GM12878 (cell line): Measurements from ENCODE around the gene RBMX2. TPM values are rescaled to one million over a fixed set of nuclear protein-coding genes. Genes with fewer than 3 reads are reported as not detected.
"Not testable (repeated sequence)": the region's sequence is repeated elsewhere in the genome, so short reads cannot be mapped to it uniquely, and the experiment has no call there.

Experiments
- ATAC-seq: fragments of 200-7000 bp; cut with Tn5 transposase; 3 replicates; pipeline ENCODE4 v1.9.1; 2020; ENCODE audit warnings: mild to moderate bottlenecking, moderate library complexity
- BruUV-seq: library from RNA; stranded (reverse); fragments of 400-500 nt; replicated peaks from 2 replicates; lab custom pipeline; 2021; lab: Mats Ljungman, UMichigan
- CTCF ChIA-PET: fragments of 300-600 bp; sonication (Branson Sonifier 250); formaldehyde crosslinking; extraction: SDS; loops from one replicate; lab custom pipeline; 2021; ENCODE audit warnings: inconsistent platforms; lab: Yijun Ruan, JAX
- POLR2A ChIA-PET: fragments of 350-600 bp; formaldehyde crosslinking; extraction: SDS; loops from one replicate; lab custom pipeline; 2021; ENCODE audit warnings: inconsistent platforms; lab: Charles Lee
- RAD21 ChIA-PET: fragments of 300-600 bp; sonication (Branson Sonifier 250); formaldehyde crosslinking; loops from one replicate; lab custom pipeline; 2023; ENCODE audit warnings: antibody characterized with exemption; ENCODE audit not compliant: unreplicated experiment; lab: Charles Lee
- SMC1A ChIA-PET: fragments of 300-600 bp; sonication (Branson Sonifier 250); formaldehyde crosslinking; loops from one replicate; lab custom pipeline; 2023; ENCODE audit not compliant: unreplicated experiment, uncharacterized antibody; lab: Charles Lee
- DNase-seq: peaks from one replicate; pipeline ENCODE4 v3.0.0-alpha.2; 2011; ENCODE audit warnings: low read depth, low spot score
- FAIRE-seq: peaks from 3 replicates; lab custom pipeline; 2011; peaks lifted over from hg19 to GRCh38; lab: Jason Lieb, UNC
- H2AFZ ChIP-seq: 2 replicates; pipeline ENCODE4 v1.6.0; 2011; ENCODE audit warnings: low read depth, low read length, control low read depth; ENCODE audit not compliant: control insufficient read depth
- H3K27ac ChIP-seq: 2 replicates; pipeline ENCODE4 v1.5.1; 2011; ENCODE audit warnings: control low read depth; ENCODE audit not compliant: control insufficient read depth, insufficient read depth
- H3K27me3 ChIP-seq, 2 experiments: replicated peaks in 1 of 2; 2 replicates each; pipeline versions ENCODE4 v1.6.0 to v1.6.1; 2011; ENCODE audit warnings: low read length in 1 of 2; ENCODE audit not compliant: control insufficient read depth in 2 of 2, insufficient read depth in 2 of 2
- H3K36me3 ChIP-seq, 2 experiments: 2 replicates each; pipeline ENCODE4 v1.5.1; 2011; ENCODE audit warnings: low read length in 1 of 2; ENCODE audit not compliant: control insufficient read depth in 2 of 2, insufficient read depth in 2 of 2
- H3K4me1 ChIP-seq: 2 replicates; pipeline ENCODE4 v1.6.1; 2011; ENCODE audit warnings: mild to moderate bottlenecking, low read length, moderate library complexity, mixed read lengths; ENCODE audit not compliant: control insufficient read depth, insufficient read depth
- H3K4me2 ChIP-seq: 2 replicates; pipeline ENCODE4 v1.6.0; 2011; ENCODE audit warnings: control low read depth; ENCODE audit not compliant: control insufficient read depth, insufficient read depth
- H3K4me3 ChIP-seq: fragments of 200-600 bp; sonication (generic); 2 replicates; pipeline ENCODE4 v1.5.1; 2016
- H3K79me2 ChIP-seq: 2 replicates; pipeline ENCODE4 v1.6.0; 2011; ENCODE audit warnings: low read length; ENCODE audit not compliant: control insufficient read depth, insufficient read depth
- H3K9ac ChIP-seq: 2 replicates; pipeline ENCODE4 v1.8.0; 2011; ENCODE audit warnings: low read length, control low read depth, mixed read lengths; ENCODE audit not compliant: control insufficient read depth, insufficient read depth
- H3K9me3 ChIP-seq: replicated peaks from 3 replicates; pipeline ENCODE4 v1.5.1; 2011; ENCODE audit warnings: mild to moderate bottlenecking, low read length; ENCODE audit not compliant: control insufficient read depth, insufficient read depth
- H4K20me1 ChIP-seq: 2 replicates; pipeline ENCODE4 v1.6.0; 2011; ENCODE audit not compliant: control insufficient read depth, insufficient read depth
- WGBS: methylation state at CpG from one replicate; pipeline ENCODE4 v1.1.6; 2016; ENCODE audit warnings: low lambda C conversion rate; ENCODE audit not compliant: insufficient replicate concordance, insufficient coverage; ENCODE audit errors: missing lambda C conversion rate; 5-methylcytosine and 5-hydroxymethylcytosine counted together
- in situ Hi-C: fragments of 300-500 bp; cut with MboI; formaldehyde crosslinking; loops from 9 replicates; pipeline ENCODE4 v1.14.3; 2018; ENCODE audit warnings: mixed read lengths
- intact Hi-C: fragments of 100-400 bp; cut with micrococcal nuclease; formaldehyde crosslinking; loops from one replicate; pipeline ENCODE4 v1.14.2; 2022; ENCODE audit not compliant: unreplicated experiment
- polyA plus RNA-seq, 11 experiments: library from polyadenylated mRNA; depleted of rRNA in 4 of 11; unstranded in 6 of 11; stranded (reverse) in 5 of 11; fragments of >200 nt; fragmentation: Nextera tagmentation in 4 of 11; fragmentation: Illumina TruSeq in 1 of 11; extraction: Ambion mirVana in 4 of 11; extraction: Trizol in 1 of 11; gene quantifications; 1 replicate in 1 of 11; 2 replicates in 10 of 11; pipeline versions ENCODE4 v1.2.1 to v1.2.3, GENCODE V29; 2011 to 2016; ENCODE audit warnings: inconsistent platforms in 2 of 11, missing spikeins in 2 of 11, low read depth in 1 of 11
- total RNA-seq, 4 experiments: library from RNA; depleted of rRNA in 3 of 4; stranded (reverse); fragments of >200 nt in 3 of 4; fragmentation: Illumina TruSeq in 1 of 4; extraction: Trizol in 1 of 4; gene quantifications; 2 replicates each; pipeline versions ENCODE4 v1.2.1 to v1.2.3, GENCODE V29; 2013 to 2021
- TF ChIP-seq, protein P1 (sequence below), 3 experiments: IDR thresholded peaks in 2 of 3; conservative IDR thresholded peaks in 1 of 3; 2 replicates each; pipeline ENCODE4 v1.5.1; 2011; ENCODE audit warnings: low read depth in 3 of 3, low read length in 3 of 3, mild to moderate bottlenecking in 3 of 3, control low read depth in 2 of 3, moderate library complexity in 2 of 3, inconsistent platforms in 1 of 3, mixed read lengths in 1 of 3; ENCODE audit not compliant: control insufficient read depth in 2 of 3, insufficient read depth in 1 of 3; ENCODE audit errors: extremely low read depth in 1 of 3
- TF ChIP-seq, protein P2 (sequence below): IDR thresholded peaks from 2 replicates; pipeline ENCODE4 v1.6.1; 2011; ENCODE audit warnings: low read depth, low read length, improper control_type of control experiment, borderline replicate concordance
- TF ChIP-seq, protein P3 (sequence below): IDR thresholded peaks from 2 replicates; pipeline ENCODE4 v1.6.1; 2012; ENCODE audit warnings: low read depth, low read length, improper control_type of control experiment
- TF ChIP-seq, protein P4 (sequence below): fragments of 450-650 bp; IDR thresholded peaks from 2 replicates; pipeline ENCODE4 v1.6.1; 2014; ENCODE audit warnings: mild to moderate bottlenecking
- TF ChIP-seq, protein P5 (sequence below): fragments of 450-650 bp; IDR thresholded peaks from 2 replicates; pipeline ENCODE4 v1.6.1; 2017; ENCODE audit warnings: low read depth, mild to moderate bottlenecking, moderate library complexity

Gene RBMX2
- total and polyA plus RNA-seq, 10 of the 15 experiments (the other 5 are each of a cell fraction or from before 2014, with no cell fraction given) = 18.9 to 56.0 (median 32.6) TPM

DNA sequence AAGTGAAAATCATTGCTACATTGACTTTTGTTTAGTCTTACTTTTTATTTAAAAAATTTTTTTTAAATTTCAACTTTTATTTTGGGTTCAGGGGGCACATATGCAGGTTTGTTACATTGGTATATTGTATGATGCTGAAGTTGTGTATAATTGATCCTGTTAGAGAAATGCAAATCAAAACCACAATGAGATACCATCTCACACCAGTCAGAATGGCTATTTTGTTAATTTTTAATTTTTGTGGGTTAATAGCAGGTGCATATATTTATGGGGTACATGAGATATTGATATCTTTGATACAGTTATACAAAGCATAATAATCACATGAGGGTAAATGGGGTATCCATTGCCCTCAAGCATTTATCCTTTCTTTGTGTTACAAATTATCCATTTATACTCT, 34.1 kb downstream of the RBMX2 start:
- Histone ChIP-seq H3K27ac (no peak overlapping the region), H3K4me2 (no peak overlapping the region), H2AFZ (no peak overlapping the region), H4K20me1 (no peaks in the 10 kb centered on the region), H3K4me1 (no peaks in the 10 kb centered on the region), H3K9ac (no peak overlapping the region), H3K79me2 (no peaks in the 10 kb centered on the region), H3K9me3 (no peaks in the 10 kb centered on the region), H3K36me3 (no peaks in the 10 kb centered on the region), H3K4me3 (no peak overlapping the region), H3K27me3 (no peaks in the 10 kb centered on the region)
- ChIA-PET SMC1A (no interaction called here), POLR2A (no interaction called here), CTCF (no interaction called here), RAD21 (no interaction called here)
- FAIRE-seq (no peak), ATAC-seq (no peak), DNase-seq (no peak)
- TF ChIP-seq, protein P1, sequence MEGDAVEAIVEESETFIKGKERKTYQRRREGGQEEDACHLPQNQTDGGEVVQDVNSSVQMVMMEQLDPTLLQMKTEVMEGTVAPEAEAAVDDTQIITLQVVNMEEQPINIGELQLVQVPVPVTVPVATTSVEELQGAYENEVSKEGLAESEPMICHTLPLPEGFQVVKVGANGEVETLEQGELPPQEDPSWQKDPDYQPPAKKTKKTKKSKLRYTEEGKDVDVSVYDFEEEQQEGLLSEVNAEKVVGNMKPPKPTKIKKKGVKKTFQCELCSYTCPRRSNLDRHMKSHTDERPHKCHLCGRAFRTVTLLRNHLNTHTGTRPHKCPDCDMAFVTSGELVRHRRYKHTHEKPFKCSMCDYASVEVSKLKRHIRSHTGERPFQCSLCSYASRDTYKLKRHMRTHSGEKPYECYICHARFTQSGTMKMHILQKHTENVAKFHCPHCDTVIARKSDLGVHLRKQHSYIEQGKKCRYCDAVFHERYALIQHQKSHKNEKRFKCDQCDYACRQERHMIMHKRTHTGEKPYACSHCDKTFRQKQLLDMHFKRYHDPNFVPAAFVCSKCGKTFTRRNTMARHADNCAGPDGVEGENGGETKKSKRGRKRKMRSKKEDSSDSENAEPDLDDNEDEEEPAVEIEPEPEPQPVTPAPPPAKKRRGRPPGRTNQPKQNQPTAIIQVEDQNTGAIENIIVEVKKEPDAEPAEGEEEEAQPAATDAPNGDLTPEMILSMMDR (IDR thresholded peaks at IDR 0.05 in 2 of 3, conservative IDR thresholded peaks at IDR 0.05 in 1 of 3; ENCODE audit: control insufficient read depth in 2 of 3, extremely low read depth in 1 of 3, insufficient read depth in 1 of 3, low read depth in 3 of 3, low read length in 3 of 3) = no peak
- TF ChIP-seq, protein P2, sequence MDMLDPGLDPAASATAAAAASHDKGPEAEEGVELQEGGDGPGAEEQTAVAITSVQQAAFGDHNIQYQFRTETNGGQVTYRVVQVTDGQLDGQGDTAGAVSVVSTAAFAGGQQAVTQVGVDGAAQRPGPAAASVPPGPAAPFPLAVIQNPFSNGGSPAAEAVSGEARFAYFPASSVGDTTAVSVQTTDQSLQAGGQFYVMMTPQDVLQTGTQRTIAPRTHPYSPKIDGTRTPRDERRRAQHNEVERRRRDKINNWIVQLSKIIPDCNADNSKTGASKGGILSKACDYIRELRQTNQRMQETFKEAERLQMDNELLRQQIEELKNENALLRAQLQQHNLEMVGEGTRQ = no peak
- TF ChIP-seq, protein P3, sequence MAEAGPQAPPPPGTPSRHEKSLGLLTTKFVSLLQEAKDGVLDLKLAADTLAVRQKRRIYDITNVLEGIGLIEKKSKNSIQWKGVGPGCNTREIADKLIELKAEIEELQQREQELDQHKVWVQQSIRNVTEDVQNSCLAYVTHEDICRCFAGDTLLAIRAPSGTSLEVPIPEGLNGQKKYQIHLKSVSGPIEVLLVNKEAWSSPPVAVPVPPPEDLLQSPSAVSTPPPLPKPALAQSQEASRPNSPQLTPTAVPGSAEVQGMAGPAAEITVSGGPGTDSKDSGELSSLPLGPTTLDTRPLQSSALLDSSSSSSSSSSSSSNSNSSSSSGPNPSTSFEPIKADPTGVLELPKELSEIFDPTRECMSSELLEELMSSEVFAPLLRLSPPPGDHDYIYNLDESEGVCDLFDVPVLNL = no peak
- TF ChIP-seq, protein P4, sequence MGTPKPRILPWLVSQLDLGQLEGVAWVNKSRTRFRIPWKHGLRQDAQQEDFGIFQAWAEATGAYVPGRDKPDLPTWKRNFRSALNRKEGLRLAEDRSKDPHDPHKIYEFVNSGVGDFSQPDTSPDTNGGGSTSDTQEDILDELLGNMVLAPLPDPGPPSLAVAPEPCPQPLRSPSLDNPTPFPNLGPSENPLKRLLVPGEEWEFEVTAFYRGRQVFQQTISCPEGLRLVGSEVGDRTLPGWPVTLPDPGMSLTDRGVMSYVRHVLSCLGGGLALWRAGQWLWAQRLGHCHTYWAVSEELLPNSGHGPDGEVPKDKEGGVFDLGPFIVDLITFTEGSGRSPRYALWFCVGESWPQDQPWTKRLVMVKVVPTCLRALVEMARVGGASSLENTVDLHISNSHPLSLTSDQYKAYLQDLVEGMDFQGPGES = no peak
- TF ChIP-seq, protein P5, sequence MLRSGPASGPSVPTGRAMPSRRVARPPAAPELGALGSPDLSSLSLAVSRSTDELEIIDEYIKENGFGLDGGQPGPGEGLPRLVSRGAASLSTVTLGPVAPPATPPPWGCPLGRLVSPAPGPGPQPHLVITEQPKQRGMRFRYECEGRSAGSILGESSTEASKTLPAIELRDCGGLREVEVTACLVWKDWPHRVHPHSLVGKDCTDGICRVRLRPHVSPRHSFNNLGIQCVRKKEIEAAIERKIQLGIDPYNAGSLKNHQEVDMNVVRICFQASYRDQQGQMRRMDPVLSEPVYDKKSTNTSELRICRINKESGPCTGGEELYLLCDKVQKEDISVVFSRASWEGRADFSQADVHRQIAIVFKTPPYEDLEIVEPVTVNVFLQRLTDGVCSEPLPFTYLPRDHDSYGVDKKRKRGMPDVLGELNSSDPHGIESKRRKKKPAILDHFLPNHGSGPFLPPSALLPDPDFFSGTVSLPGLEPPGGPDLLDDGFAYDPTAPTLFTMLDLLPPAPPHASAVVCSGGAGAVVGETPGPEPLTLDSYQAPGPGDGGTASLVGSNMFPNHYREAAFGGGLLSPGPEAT = no peak
- no TSS peak for BruUV-seq
- in situ Hi-C loops = no loop called here
- intact Hi-C loops = no loop called here

DNA sequence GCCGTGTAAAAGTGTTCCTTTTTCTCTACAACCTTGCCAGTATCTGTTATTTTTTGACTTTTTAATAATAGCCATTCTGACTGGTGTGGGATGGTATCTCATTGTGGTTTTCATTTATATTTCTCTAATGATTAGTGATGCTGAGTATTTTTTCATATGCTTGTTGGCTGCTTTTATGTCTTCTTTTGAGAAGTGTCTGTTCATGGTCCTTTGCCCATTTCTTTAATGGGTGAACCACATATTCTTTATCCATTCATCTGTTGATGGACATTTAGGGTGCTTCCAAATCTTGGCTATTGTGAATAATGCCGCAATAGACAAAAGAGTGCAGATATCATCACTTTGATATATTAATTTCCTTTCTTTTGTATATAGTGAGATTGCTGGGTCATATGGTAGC, 36.2 kb downstream of the RBMX2 start:
- H3K9ac ChIP-seq, H3K27ac ChIP-seq, H3K9me3 ChIP-seq, ATAC-seq, H3K4me1 ChIP-seq, POLR2A ChIA-PET, H3K36me3 ChIP-seq, DNase-seq, H3K4me2 ChIP-seq, SMC1A ChIA-PET, H2AFZ ChIP-seq, FAIRE-seq, H4K20me1 ChIP-seq, H3K79me2 ChIP-seq, CTCF ChIA-PET, H3K27me3 ChIP-seq, in situ Hi-C loops, intact Hi-C loops, BruUV-seq, RAD21 ChIA-PET, H3K4me3 ChIP-seq: not testable (repeated sequence)
- 67% methylated on average over 2 of the region's 2 CpGs for WGBS
